Measurements from ENCODE around the gene NXPH3.

DNA sequence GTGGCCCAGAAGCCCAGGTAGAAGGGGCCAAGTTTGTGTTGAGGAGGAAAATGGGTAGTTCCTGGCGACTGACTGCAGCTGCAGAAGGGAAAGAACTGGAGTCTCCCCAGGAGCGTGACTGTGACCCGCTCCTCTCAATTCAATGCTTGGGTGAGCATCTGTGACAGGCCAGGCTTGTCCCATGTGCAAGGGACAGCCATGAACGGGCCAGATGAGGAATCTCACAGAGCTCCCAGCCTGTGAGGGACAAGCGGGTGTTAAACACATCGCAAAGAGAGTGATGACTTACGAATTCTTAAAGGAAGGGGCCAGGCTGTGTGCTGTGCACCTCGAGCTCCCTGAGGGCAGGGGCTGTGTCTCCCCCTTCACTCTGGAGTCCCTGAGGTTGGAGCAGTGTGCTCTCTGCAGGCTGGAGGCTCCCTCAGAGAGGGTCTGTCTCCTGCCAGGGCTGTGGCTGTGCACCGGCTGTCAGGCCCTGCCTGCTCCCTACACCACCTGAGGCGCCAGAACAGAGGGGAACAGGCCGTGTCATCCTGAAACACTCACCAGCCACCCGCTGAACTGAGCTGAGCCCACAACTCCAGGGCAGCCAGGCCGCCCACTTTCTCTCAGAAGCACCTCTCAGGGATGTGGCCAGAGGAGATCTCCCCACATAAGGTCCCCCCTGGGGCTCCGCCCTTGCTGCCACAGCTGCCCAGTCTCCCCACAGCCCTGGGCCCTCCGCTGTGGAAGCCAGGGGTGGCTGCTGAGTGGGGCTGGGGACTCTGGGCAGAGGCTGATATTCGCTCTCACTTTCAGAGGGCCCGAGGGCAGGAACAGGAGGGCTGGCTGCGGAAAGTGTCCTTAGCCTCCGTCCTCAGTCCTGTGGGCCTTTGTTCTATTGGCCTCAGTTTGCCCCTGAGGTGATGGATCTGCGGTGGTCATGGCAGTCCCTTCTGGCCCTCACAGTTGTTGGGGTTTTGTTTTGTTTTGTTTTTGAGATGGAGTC is 25.7 kb upstream of the NXPH3 start:
- TF ChIP-seq, protein P1, sequence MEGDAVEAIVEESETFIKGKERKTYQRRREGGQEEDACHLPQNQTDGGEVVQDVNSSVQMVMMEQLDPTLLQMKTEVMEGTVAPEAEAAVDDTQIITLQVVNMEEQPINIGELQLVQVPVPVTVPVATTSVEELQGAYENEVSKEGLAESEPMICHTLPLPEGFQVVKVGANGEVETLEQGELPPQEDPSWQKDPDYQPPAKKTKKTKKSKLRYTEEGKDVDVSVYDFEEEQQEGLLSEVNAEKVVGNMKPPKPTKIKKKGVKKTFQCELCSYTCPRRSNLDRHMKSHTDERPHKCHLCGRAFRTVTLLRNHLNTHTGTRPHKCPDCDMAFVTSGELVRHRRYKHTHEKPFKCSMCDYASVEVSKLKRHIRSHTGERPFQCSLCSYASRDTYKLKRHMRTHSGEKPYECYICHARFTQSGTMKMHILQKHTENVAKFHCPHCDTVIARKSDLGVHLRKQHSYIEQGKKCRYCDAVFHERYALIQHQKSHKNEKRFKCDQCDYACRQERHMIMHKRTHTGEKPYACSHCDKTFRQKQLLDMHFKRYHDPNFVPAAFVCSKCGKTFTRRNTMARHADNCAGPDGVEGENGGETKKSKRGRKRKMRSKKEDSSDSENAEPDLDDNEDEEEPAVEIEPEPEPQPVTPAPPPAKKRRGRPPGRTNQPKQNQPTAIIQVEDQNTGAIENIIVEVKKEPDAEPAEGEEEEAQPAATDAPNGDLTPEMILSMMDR (IDR thresholded peaks at IDR 0.05 in 2 of 3, conservative IDR thresholded peaks at IDR 0.05 in 1 of 3; ENCODE audit: borderline replicate concordance in 1 of 3, insufficient read depth in 1 of 3, low read depth in 2 of 3, low read length in 2 of 3): no peak
- TF ChIP-seq EZH2 (IDR thresholded peaks at IDR 0.05): no peak
- TF ChIP-seq, protein P2, sequence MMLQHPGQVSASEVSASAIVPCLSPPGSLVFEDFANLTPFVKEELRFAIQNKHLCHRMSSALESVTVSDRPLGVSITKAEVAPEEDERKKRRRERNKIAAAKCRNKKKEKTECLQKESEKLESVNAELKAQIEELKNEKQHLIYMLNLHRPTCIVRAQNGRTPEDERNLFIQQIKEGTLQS (IDR thresholded peaks at IDR 0.05): no peak
- no peak for TF ChIP-seq FOSL1 (IDR thresholded peaks at IDR 0.05; ENCODE audit: low read depth)
- no peak for TF ChIP-seq ZBTB33 (IDR thresholded peaks at IDR 0.05; ENCODE audit: extremely low read depth, insufficient replicate concordance, low read length)

All from HCT116 (cell line).